ENCODE measurements around the gene C1QTNF4. TPM values are rescaled to one million over a fixed set of nuclear protein-coding genes. Genes with fewer than 3 reads are reported as not detected.

Gene C1QTNF4
- total RNA-seq, 1 experiment from 2014 or later: 0.75 TPM

DNA sequence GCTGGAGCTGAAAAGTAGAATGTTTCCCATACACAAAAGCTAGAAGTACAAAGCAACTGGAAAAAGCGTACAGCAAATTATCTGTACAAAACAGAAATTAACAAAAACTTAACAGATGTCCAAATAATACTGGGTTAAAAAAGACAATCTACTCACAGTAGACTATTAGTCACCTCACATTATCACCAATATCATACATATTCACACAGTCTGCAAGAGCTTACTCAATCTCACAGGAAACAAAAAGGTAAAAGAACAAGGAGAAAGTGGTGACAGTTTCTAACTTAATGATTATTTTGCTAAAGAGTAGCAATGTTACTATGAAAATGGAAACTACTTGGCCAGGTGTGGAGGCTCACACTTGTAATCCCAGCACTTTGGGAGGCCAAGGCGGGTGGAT, 53.1 kb downstream of the C1QTNF4 start:
- H3K4me3 ChIP-seq (ENCODE audit: low read depth, low read length): no peak overlapping the region
- intact Hi-C loops (cut with micrococcal nuclease; ENCODE audit: unreplicated experiment): no loop called here
- no peaks in the 10 kb centered on the region for H3K9me3 ChIP-seq
- H3K4me1 ChIP-seq: no peaks in the 10 kb centered on the region; the same call in 1 of the 2 replicates
- ChIA-PET POLR2A (no interaction called here), CTCF (no interaction called here)
- Mint-ChIP-seq H3K4me1 (ENCODE audit: low read depth, unreplicated experiment) (peaks cover 11% of the 10 kb centered on the region), H3K9me3 (ENCODE audit: unreplicated experiment) (no peaks in the 10 kb centered on the region), H3K4me3 (ENCODE audit: unreplicated experiment) (no peak overlapping the region), H3K27ac (ENCODE audit: unreplicated experiment) (peak overlapping the region; percentile 12), H3K36me3 (ENCODE audit: insufficient read depth, unreplicated experiment) (peaks cover 13% of the 10 kb centered on the region), H3K27me3 (ENCODE audit: insufficient read depth, unreplicated experiment) (no peaks in the 10 kb centered on the region)
- BruUV-seq (replicated peaks): no TSS peak
- H3K27me3 ChIP-seq (replicated peaks; ENCODE audit: control insufficient read depth, insufficient read depth, low read length): no peaks in the 10 kb centered on the region
- H3K36me3 ChIP-seq (ENCODE audit: control insufficient read depth, insufficient read depth, low read length): no peaks in the 10 kb centered on the region
- no peak for TF ChIP-seq CTCF (IDR thresholded peaks at IDR 0.05; ENCODE audit: insufficient read depth in 1 of 2, low read depth in 1 of 2, low read length in 1 of 2, severe bottlenecking in 1 of 2, unreplicated experiment in 1 of 2)
- DNase-seq: no peak

GRCh38 chr11:47539681-47540039, 54.6 kb downstream of the C1QTNF4 start:
- Mint-ChIP-seq H3K4me1 (ENCODE audit: low read depth, unreplicated experiment) (peaks cover 11% of the 10 kb centered on the region), H3K4me3 (ENCODE audit: unreplicated experiment) (no peak overlapping the region), H3K27me3 (ENCODE audit: insufficient read depth, unreplicated experiment) (no peaks in the 10 kb centered on the region), H3K9me3 (ENCODE audit: unreplicated experiment) (no peaks in the 10 kb centered on the region), H3K36me3 (ENCODE audit: insufficient read depth, unreplicated experiment) (peaks cover 20% of the 10 kb centered on the region), H3K27ac (ENCODE audit: unreplicated experiment) (no peak overlapping the region)
- no peak for DNase-seq
- no peak overlapping the region for H3K4me3 ChIP-seq (ENCODE audit: low read depth, low read length)
- H3K27me3 ChIP-seq (replicated peaks; ENCODE audit: control insufficient read depth, insufficient read depth, low read length): no peaks in the 10 kb centered on the region
- no peaks in the 10 kb centered on the region for H3K9me3 ChIP-seq
- intact Hi-C loops (cut with micrococcal nuclease; ENCODE audit: unreplicated experiment): no loop called here
- ChIA-PET CTCF (no interaction called here), POLR2A (interaction anchor here (0.5 kb wide), 1 partner anchor 12 kb away, joined by 5 read pairs; no protein-coding TSS in a partner anchor)
- no TSS peak for BruUV-seq (replicated peaks)
- TF ChIP-seq CTCF (IDR thresholded peaks at IDR 0.05; ENCODE audit: insufficient read depth in 1 of 2, low read depth in 1 of 2, low read length in 1 of 2, severe bottlenecking in 1 of 2, unreplicated experiment in 1 of 2): no peak
- H3K4me1 ChIP-seq: no peaks in the 10 kb centered on the region; the same call in 1 of the 2 replicates
- no peaks in the 10 kb centered on the region for H3K36me3 ChIP-seq (ENCODE audit: control insufficient read depth, insufficient read depth, low read length)

Other genes starting within 250 kb of the C1QTNF4 start
- not detected in 2 replicates for gene MYBPC3, start 241.7 kb downstream of the C1QTNF4 start, total RNA-seq (2022)
- not detected in 2 replicates for gene SPI1, start 215.9 kb downstream of the C1QTNF4 start, total RNA-seq (2022)
- gene SLC39A13, start 185.8 kb downstream of the C1QTNF4 start, total RNA-seq (2022): 27.1 and 30.8 TPM in 2 replicates
- gene PSMC3, start 168.0 kb downstream of the C1QTNF4 start, total RNA-seq (2022): 191 and 196 TPM in 2 replicates
- 0.93 and 2.0 TPM in 2 replicates for gene RAPSN, start 145.3 kb downstream of the C1QTNF4 start, total RNA-seq (2022)
- 146 and 152 TPM in 2 replicates for gene CELF1, start 41.3 kb downstream of the C1QTNF4 start, total RNA-seq (2022)
- gene PTPMT1, start 28.8 kb downstream of the C1QTNF4 start, total RNA-seq (2022): 100 and 108 TPM in 2 replicates
- 11.9 and 12.5 TPM in 2 replicates for gene KBTBD4, start 15.4 kb downstream of the C1QTNF4 start, total RNA-seq (2022)
- gene NDUFS3, start 15.3 kb downstream of the C1QTNF4 start, total RNA-seq (2022): 183 and 185 TPM in 2 replicates
- gene FAM180B, start 7.7 kb downstream of the C1QTNF4 start, total RNA-seq (2022): not detected in 2 replicates
- 165 and 167 TPM in 2 replicates for gene MTCH2, start 48.1 kb upstream of the C1QTNF4 start, total RNA-seq (2022)
- gene AGBL2, start 121.0 kb upstream of the C1QTNF4 start, total RNA-seq (2022): 2.9 and 3.4 TPM in 2 replicates
- 104 and 112 TPM in 2 replicates for gene FNBP4, start 172.9 kb upstream of the C1QTNF4 start, total RNA-seq (2022)